Heart left ventricle (tissue), 16 donors: ENCODE results near the gene DNAAF3. TPM values are rescaled to one million over a fixed set of nuclear protein-coding genes. Genes with fewer than 3 reads are reported as not detected.

Experiments used
- ATAC-seq, 4 donors: fragments of 200-7000 bp; cut with Tn5 transposase; one replicate each; pipeline ENCODE4 v1.9.1; 2020 to 2022; ENCODE audit warnings: moderate library complexity in 4 of 4, mild to moderate bottlenecking in 3 of 4, moderate number of reproducible peaks in 1 of 4
- DNase-seq, 5 donors: peaks; one replicate each; pipeline ENCODE4 v3.0.0-alpha.2; 2020
- H3K27ac ChIP-seq, 12 donors: fragments of 200-600 bp; sonication (generic) in 4 of 12; one replicate each; pipeline versions ENCODE4 v1.5.0 to v1.8.0; 2016 to 2022; ENCODE audit warnings: mild to moderate bottlenecking in 2 of 12
- H3K27me3 ChIP-seq, 9 donors: fragments of 200-600 bp; sonication (generic) in 2 of 9; one replicate each; pipeline versions ENCODE4 v1.5.1 to v1.8.0; 2016 to 2022; ENCODE audit warnings: mild to moderate bottlenecking in 3 of 9
- H3K36me3 ChIP-seq, 9 donors: fragments of 200-600 bp; sonication (generic) in 2 of 9; one replicate each; pipeline versions ENCODE4 v1.5.0 to v1.8.0; 2018 to 2022; ENCODE audit warnings: mild to moderate bottlenecking in 2 of 9
- H3K4me1 ChIP-seq, 12 donors: fragments of 200-600 bp; sonication (generic) in 4 of 12; one replicate each; pipeline versions ENCODE4 v1.5.0 to v1.8.0; 2016 to 2022; ENCODE audit warnings: mild to moderate bottlenecking in 3 of 12
- H3K4me3 ChIP-seq, 12 donors: fragments of 200-600 bp; sonication (generic) in 4 of 12; one replicate each; pipeline versions ENCODE4 v1.5.0 to v1.8.0; 2017 to 2022; ENCODE audit warnings: mild to moderate bottlenecking in 9 of 12, moderate library complexity in 4 of 12
- H3K9me3 ChIP-seq, 12 donors: fragments of 200-600 bp; sonication (generic) in 4 of 12; one replicate each; pipeline versions ENCODE4 v1.5.0 to v1.8.0; 2016 to 2022; ENCODE audit warnings: mild to moderate bottlenecking in 1 of 12
- POLR2A ChIP-seq, 2 donors: fragments of 450-650 bp; IDR thresholded peaks; one replicate each; pipeline ENCODE4 v1.6.1; 2017; ENCODE audit warnings: antibody characterized with exemption in 2 of 2, mild to moderate bottlenecking in 2 of 2, moderate library complexity in 2 of 2
- WGBS, 4 donors: extraction: QIAGEN DNeasy Blood & Tissue Kit in 2 of 4; methylation state at CpG; one replicate each; pipeline versions ENCODE4 v1.1.5 to v1.1.7; 2013 to 2018; 5-methylcytosine and 5-hydroxymethylcytosine counted together
- intact Hi-C, 10 donors: fragments of 100-400 bp; cut with DNase I; formaldehyde crosslinking; loops; one replicate each; pipeline versions ENCODE4 v1.11.1 to v1.14.2; 2022
- polyA plus RNA-seq, 2 donors: library from polyadenylated mRNA; stranded (reverse); fragments of 200-250 nt; gene quantifications; one replicate each; pipeline ENCODE4 v1.2.3, GENCODE V29; 2013
- total RNA-seq, 9 donors: library from RNA; depleted of rRNA in 2 of 9; stranded (reverse); fragments of >200 nt in 2 of 9; fragmentation: NEBNext Ultra II Directional in 3 of 9; extraction: Animal tissue kit (Norgen Biotek cat#: 25700) in 3 of 9; gene quantifications; one replicate each; pipeline versions ENCODE4 v1.1.0 to v1.2.4, GENCODE V29; 2016 to 2023
- TF ChIP-seq, protein P1 (sequence below), 12 donors: fragments of 200-600 bp; sonication (generic) in 4 of 12; IDR thresholded peaks; one replicate each; pipeline versions ENCODE4 v1.5.0 to v1.8.0; 2018 to 2022; ENCODE audit warnings: antibody characterized with exemption in 12 of 12, mild to moderate bottlenecking in 5 of 12
- donor health status: ischemic (EF 13 %, LVEDD 7.1; RV severe dilation, severe dysfunction).
- donor health status: healthy with polysubstance abuse.
- donor health status: DM: no; HTN: yes; CAD: no.
- donor health status: DM: no; HTN: no; CAD: no.
- donor health status: ischemic (EF 25% LVEDD 6.9; RV normal size, moderate dysfunction).
- donor health status: ischemic (EF 25% LVEDD 5.7; RV mildly dilated, moderate dysfunction).
- donor health status: healthy.
- donor health status: DM: yes; HTN: yes; CAD: no.
- donor health status: ischemic (EF 35%, LVEDD 5.7; RV mildly dilated, moderate dysfunction).
- donor health status: nonischemic (EF 11% LVEDD 7.7; RV severe dilation, severe dysfunction).
- donor health status: DM: yes; HTN: yes; CAD: no.
- donor health status: PGD.
- donor health status: ischemic (EF 29% LVEDD 5.4; RV normal size, mild dysfunction).
- donor health status: nonischemic (EF 23%, LVEDD 6.1; RV moderate dilation, normal function).

The DNAAF3 gene
- total and polyA plus RNA-seq, 11 donors, result 0.56 to 5.7 (median 2.1) TPM

DNA sequence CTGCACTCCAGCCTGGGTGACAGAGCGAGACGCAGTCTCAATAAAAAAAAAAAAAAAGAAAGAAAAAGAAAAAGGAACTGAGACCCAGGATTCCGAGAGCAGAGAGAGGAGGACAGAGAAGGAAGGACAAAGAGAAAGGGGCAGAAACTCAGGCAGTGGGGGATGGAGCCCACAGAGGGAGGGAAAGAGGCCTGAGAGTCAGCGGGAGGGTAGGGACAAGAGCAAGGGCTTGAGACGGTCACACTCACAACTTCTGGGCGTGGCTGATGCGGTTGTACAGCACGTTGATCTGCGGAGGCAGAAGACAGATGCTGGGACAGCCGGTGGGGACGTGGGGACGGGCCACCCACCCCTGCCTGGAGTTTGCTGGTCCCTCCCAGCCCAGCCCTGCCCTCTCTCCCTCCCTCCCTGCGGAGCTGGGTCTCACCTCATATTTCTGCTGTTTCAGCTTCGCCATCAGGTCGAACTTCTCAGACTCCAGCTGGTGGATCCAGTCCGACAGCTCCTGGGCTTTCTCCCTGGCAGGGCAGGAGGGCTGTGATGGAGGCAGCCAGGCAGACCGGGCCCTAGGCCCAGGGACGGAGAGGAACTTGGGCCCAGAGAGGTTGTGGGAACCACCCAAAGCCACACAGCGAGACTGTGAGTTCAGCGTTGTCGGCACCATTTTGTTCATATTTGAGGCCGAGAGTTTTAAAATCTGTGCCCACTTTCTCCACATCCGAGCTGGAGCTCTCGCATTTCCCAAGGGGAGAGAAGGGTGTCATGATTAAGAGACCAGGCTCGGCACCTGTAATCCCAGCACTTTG lies 32.6 kb downstream of the DNAAF3 start:
- ATAC-seq (no peak), DNase-seq (no peak)
- Histone ChIP-seq H3K4me3 (no peak overlapping the region), H3K4me1 (no peaks in the 10 kb centered on the region), H3K36me3 (peaks cover 0 to 51% (median 13%) of the 10 kb centered on the region in 9 donors), H3K27me3 (peaks cover 0 to 23% (median 0%) of the 10 kb centered on the region in 9 donors), H3K27ac (no peak overlapping the region), H3K9me3 (no peaks in the 10 kb centered on the region)
- TF ChIP-seq POLR2A (IDR thresholded peaks at IDR 0.05), result no peak
- TF ChIP-seq, protein P1, sequence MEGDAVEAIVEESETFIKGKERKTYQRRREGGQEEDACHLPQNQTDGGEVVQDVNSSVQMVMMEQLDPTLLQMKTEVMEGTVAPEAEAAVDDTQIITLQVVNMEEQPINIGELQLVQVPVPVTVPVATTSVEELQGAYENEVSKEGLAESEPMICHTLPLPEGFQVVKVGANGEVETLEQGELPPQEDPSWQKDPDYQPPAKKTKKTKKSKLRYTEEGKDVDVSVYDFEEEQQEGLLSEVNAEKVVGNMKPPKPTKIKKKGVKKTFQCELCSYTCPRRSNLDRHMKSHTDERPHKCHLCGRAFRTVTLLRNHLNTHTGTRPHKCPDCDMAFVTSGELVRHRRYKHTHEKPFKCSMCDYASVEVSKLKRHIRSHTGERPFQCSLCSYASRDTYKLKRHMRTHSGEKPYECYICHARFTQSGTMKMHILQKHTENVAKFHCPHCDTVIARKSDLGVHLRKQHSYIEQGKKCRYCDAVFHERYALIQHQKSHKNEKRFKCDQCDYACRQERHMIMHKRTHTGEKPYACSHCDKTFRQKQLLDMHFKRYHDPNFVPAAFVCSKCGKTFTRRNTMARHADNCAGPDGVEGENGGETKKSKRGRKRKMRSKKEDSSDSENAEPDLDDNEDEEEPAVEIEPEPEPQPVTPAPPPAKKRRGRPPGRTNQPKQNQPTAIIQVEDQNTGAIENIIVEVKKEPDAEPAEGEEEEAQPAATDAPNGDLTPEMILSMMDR (IDR thresholded peaks at IDR 0.05), result no peak
- WGBS, 4 donors, result 71 to 76% (median 74%) methylated on average over 25 of the region's 25 CpGs
- intact Hi-C loops, result loop anchor here in 1 of 10 donors (10.0 kb wide), 1 partner anchor 371 kb away; no protein-coding TSS in a partner anchor

DNA sequence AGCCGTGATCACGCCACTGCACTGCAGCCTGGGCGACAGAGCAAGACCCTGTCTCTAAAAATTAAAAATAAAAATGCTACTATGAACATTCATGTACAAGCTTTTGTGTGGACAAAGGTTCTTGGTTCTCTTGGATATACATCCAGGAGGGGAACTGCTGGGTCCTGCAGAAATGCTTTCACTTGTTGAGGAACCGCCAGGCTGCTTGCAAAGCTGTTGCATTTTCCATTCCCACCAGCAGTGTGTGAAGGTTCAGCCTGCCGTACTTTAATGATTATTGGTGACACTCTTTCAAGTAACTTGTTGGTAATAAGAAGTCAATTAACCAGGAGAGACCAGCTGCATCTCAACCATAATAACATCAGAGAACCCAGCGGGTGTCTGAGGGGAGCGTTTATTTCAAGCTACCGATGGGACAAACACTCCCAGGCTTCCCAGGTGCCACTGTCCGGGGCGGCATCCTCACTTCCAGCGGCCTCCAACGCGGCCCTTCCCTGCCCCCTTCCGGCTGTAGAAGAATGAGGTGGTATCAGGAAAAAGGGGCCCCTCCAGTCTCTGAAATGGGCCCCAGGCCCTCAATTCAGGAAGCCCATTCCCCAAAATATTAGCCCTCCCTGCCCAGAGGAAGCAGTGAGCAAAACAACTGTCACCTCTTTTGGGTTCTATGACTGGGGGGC lies 33.8 kb downstream of the DNAAF3 start:
- no peaks in the 10 kb centered on the region for H3K4me1 ChIP-seq
- WGBS, 4 donors, result 52 to 56% (median 54%) methylated on average over 14 of the region's 14 CpGs
- no peak overlapping the region for H3K4me3 ChIP-seq
- no peak for TF ChIP-seq POLR2A (IDR thresholded peaks at IDR 0.05)
- TF ChIP-seq, protein P1 (IDR thresholded peaks at IDR 0.05), result peak in 4 of 12 donors; percentile 23 to 43 (median 29)
- no peaks in the 10 kb centered on the region for H3K9me3 ChIP-seq
- DNase-seq, result no peak
- ATAC-seq, result no peak
- intact Hi-C loops, result loop anchor here in 1 of 10 donors (10.0 kb wide), 1 partner anchor 372 kb away; no protein-coding TSS in a partner anchor
- peaks cover 0 to 20% (median 0%) of the 10 kb centered on the region in 9 donors for H3K27me3 ChIP-seq
- H3K27ac ChIP-seq, result no peak overlapping the region
- H3K36me3 ChIP-seq, result peaks cover 0 to 43% (median 13%) of the 10 kb centered on the region in 9 donors

DNA sequence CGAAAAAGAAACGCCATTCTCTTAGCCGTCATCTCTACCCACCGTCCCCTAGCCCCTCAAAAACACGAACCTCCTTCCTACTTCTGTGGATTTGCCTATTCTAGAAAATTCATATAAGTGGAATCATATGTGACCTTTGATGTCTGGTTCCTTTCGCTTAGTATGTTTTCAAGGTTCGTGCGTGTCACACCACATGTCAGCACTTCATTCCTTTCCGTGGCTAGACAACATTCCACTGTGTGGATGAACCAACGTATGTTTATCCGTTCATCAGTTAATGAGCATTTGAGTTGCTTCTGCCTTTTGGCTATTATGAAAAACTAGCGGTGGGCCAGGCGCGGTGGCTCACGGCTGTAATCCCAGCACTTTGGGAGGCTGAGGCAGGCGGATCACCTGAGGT lies 35.0 kb downstream of the DNAAF3 start:
- no peaks in the 10 kb centered on the region for H3K9me3 ChIP-seq
- WGBS, 4 donors, result 81 to 88% (median 83%) methylated on average over 16 of the region's 16 CpGs
- ATAC-seq (no peak), DNase-seq (no peak)
- H3K4me3 ChIP-seq, result no peak overlapping the region
- no peaks in the 10 kb centered on the region for H3K4me1 ChIP-seq
- peaks cover 0 to 14% (median 0%) of the 10 kb centered on the region in 9 donors for H3K27me3 ChIP-seq
- intact Hi-C loops, result loop anchor here in 1 of 10 donors (10.0 kb wide), 1 partner anchor 373 kb away; no protein-coding TSS in a partner anchor
- TF ChIP-seq POLR2A (IDR thresholded peaks at IDR 0.05), result no peak
- TF ChIP-seq, protein P1 (IDR thresholded peaks at IDR 0.05), result no peak
- H3K27ac ChIP-seq, result no peak overlapping the region
- peaks cover 0 to 37% (median 13%) of the 10 kb centered on the region in 9 donors for H3K36me3 ChIP-seq

DNA sequence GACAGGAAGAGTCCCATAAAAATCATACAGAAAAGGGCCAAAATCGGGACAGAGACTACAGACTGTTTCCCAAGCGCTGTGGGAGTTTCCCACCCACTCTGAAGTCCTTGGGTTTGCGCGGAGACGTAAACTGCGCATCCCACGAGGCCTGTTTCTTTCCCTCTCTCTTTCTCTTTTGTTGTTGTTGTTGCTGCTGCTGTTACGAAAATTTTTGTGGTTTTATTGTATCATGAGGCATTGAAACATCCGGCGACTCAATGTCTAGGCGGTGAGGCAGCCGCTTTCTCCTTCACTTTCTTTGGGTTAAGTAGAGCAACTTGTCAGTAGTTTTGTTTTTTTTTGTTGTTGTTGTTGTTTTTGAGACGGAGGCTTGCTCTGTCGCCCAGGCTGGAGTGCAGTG lies 47.4 kb downstream of the DNAAF3 start:
- peak overlapping the region in 7 of 12 donors; percentile 76 to 97 (median 85) for H3K27ac ChIP-seq
- DNase-seq (no peak), ATAC-seq (no peak)
- no peaks in the 10 kb centered on the region for H3K9me3 ChIP-seq
- peaks cover 5 to 37% (median 26%) of the 10 kb centered on the region in 12 donors for H3K4me1 ChIP-seq
- no peak for TF ChIP-seq POLR2A (IDR thresholded peaks at IDR 0.05)
- TF ChIP-seq, protein P1 (IDR thresholded peaks at IDR 0.05), result no peak
- peak overlapping the region in 1 of 12 donors; percentile 56 for H3K4me3 ChIP-seq
- H3K36me3 ChIP-seq, result no peaks in the 10 kb centered on the region
- 82 to 84% (median 83%) methylated on average over 14 of the region's 14 CpGs for WGBS, 4 donors
- intact Hi-C loops, result loop anchor here in 1 of 10 donors (5.0 kb wide), 1 partner anchor 38 kb away; the partner anchor contains the start of gene TNNI3
- H3K27me3 ChIP-seq, result no peaks in the 10 kb centered on the region
